HCT116 (cell line): ENCODE measurements around the gene NDC80. TPM values are rescaled to one million over a fixed set of nuclear protein-coding genes. Genes with fewer than 3 reads are reported as not detected.

Experiments
- ATAC-seq: fragments of 200-7000 bp; cut with Tn5 transposase; 2 replicates; pipeline ENCODE4 v1.9.1; 2020; ENCODE audit warnings: mild to moderate bottlenecking, moderate library complexity
- BruUV-seq: library from RNA; stranded (reverse); fragments of 400-500 nt; replicated peaks from 2 replicates; lab custom pipeline; 2021; lab: Mats Ljungman, UMichigan
- CTCF ChIA-PET: fragments of 300-600 bp; sonication (Branson Sonifier 250); formaldehyde crosslinking; loops from one replicate; lab custom pipeline; 2021; ENCODE audit warnings: antibody characterized with exemption; lab: Charles Lee
- POLR2A ChIA-PET: fragments of 300-600, 350-600 bp; sonication (Branson Sonifier 250); formaldehyde crosslinking; loops from one replicate; lab custom pipeline; 2021; ENCODE audit warnings: antibody characterized with exemption; lab: Charles Lee
- RAD21 ChIA-PET, 2 experiments: fragments of 300-600 bp; sonication (Branson Sonifier 250); formaldehyde crosslinking; loops; one replicate each; lab custom pipeline; 2023; ENCODE audit warnings: low total read pairs in 2 of 2; ENCODE audit not compliant: uncharacterized antibody in 2 of 2, unreplicated experiment in 2 of 2, low non-redundant PET in 1 of 2; lab: Charles Lee
- DNase-seq: peaks from one replicate; pipeline ENCODE4 v3.0.0-alpha.2; 2010; ENCODE audit warnings: low read depth, low spot score
- H2AFZ ChIP-seq: fragments of 200-600 bp; shearing (Covaris generic), sonication (generic); 2 replicates; pipeline ENCODE4 v1.6.1; 2017; ENCODE audit warnings: low read depth, mixed run types, mixed read lengths, antibody characterized with exemption, low read length; ENCODE audit not compliant: poor library complexity, severe bottlenecking
- H3K27ac ChIP-seq: 2 replicates; pipeline ENCODE4 v1.5.1; 2012; ENCODE audit warnings: low read depth, low read length
- H3K27me3 ChIP-seq: fragments of 200-600 bp; sonication (generic); 2 replicates; pipeline ENCODE4 v1.6.1; 2016; ENCODE audit warnings: mixed run types, low read length, mixed read lengths; ENCODE audit not compliant: insufficient read depth
- H3K36me3 ChIP-seq, 2 experiments: fragments of 200-500 bp in 1 of 2; fragments of 200-600 bp in 1 of 2; sonication (Bioruptor generic) in 1 of 2; sonication (generic) in 1 of 2; 2 replicates each; pipeline versions ENCODE4 v1.5.1 to v1.6.1; 2014 to 2016; ENCODE audit warnings: low read length in 2 of 2, inconsistent platforms in 1 of 2, mixed read lengths in 1 of 2, mixed run types in 1 of 2; ENCODE audit not compliant: insufficient read depth in 2 of 2, control insufficient read depth in 1 of 2
- H3K4me1 ChIP-seq, 2 experiments: fragments of 200-600 bp in 1 of 2; sonication (generic) in 1 of 2; 2 replicates each; pipeline versions ENCODE4 v1.5.1 to v1.6.1; 2012 to 2017; ENCODE audit warnings: low read length in 2 of 2, inconsistent platforms in 1 of 2, mild to moderate bottlenecking in 1 of 2, mixed read lengths in 1 of 2, mixed run types in 1 of 2, moderate library complexity in 1 of 2; ENCODE audit not compliant: insufficient read depth in 2 of 2, control insufficient read depth in 1 of 2
- H3K4me2 ChIP-seq: fragments of 200-600 bp; sonication (generic); 2 replicates; pipeline ENCODE4 v1.6.1; 2017; ENCODE audit warnings: mixed run types, low read length, mixed read lengths
- H3K4me3 ChIP-seq, 2 experiments: fragments of 200-600 bp in 1 of 2; sonication (generic) in 1 of 2; replicated peaks in 1 of 2; 2 replicates each; pipeline ENCODE4 v1.5.1; 2011 to 2016; ENCODE audit warnings: low read length in 2 of 2, control low read depth in 1 of 2, low read depth in 1 of 2, mild to moderate bottlenecking in 1 of 2, mixed read lengths in 1 of 2, mixed run types in 1 of 2
- H3K79me2 ChIP-seq: fragments of 200-600 bp; sonication (generic); 2 replicates; pipeline ENCODE4 v1.6.1; 2017; ENCODE audit warnings: mild to moderate bottlenecking, mixed run types, low read length, moderate library complexity, mixed read lengths; ENCODE audit not compliant: insufficient read depth
- H3K9ac ChIP-seq: fragments of 200-600 bp; sonication (generic); 2 replicates; pipeline ENCODE4 v1.6.1; 2016; ENCODE audit warnings: low read length, mixed read lengths
- H3K9me2 ChIP-seq: fragments of 200-600 bp; sonication (generic), shearing (Covaris generic); 2 replicates; pipeline ENCODE4 v1.6.1; 2017; ENCODE audit warnings: mixed run types, mild to moderate bottlenecking, moderate library complexity; ENCODE audit not compliant: insufficient read depth
- H3K9me3 ChIP-seq, 2 experiments: fragments of 200-500 bp in 1 of 2; fragments of 200-600 bp in 1 of 2; sonication (Bioruptor generic) in 1 of 2; sonication (generic) in 1 of 2; 2 replicates each; pipeline ENCODE4 v1.6.1; 2014 to 2017; ENCODE audit warnings: low read length in 2 of 2, mixed read lengths in 2 of 2, inconsistent platforms in 1 of 2, low read depth in 1 of 2, mild to moderate bottlenecking in 1 of 2, mixed run types in 1 of 2, moderate library complexity in 1 of 2; ENCODE audit not compliant: control insufficient read depth in 1 of 2, insufficient read depth in 1 of 2
- H4K20me1 ChIP-seq: fragments of 200-600 bp; sonication (generic), shearing (Covaris generic); 2 replicates; pipeline ENCODE4 v1.6.1; 2017; ENCODE audit warnings: mixed run types, mild to moderate bottlenecking, moderate library complexity; ENCODE audit not compliant: insufficient read depth
- CEBPB ChIP-seq: IDR thresholded peaks from 2 replicates; pipeline ENCODE4 v1.6.1; 2012; ENCODE audit warnings: low read depth
- EGR1 ChIP-seq: IDR thresholded peaks from 2 replicates; pipeline ENCODE4 v1.6.1; 2012; ENCODE audit warnings: low read depth
- EZH2 ChIP-seq: fragments of 200-600 bp; sonication (generic); IDR thresholded peaks from 2 replicates; pipeline ENCODE4 v1.6.1; 2017; ENCODE audit warnings: antibody characterized with exemption, mixed run types
- FOSL1 ChIP-seq: IDR thresholded peaks from 2 replicates; pipeline ENCODE4 v1.6.1; 2012; ENCODE audit warnings: low read depth
- JUND ChIP-seq: IDR thresholded peaks from 2 replicates; pipeline ENCODE4 v1.6.1; 2012
- POLR2A ChIP-seq: IDR thresholded peaks from 2 replicates; pipeline ENCODE4 v1.7.0; 2011; ENCODE audit warnings: borderline replicate concordance; ENCODE audit not compliant: insufficient read depth, insufficient read length; ENCODE audit errors: extremely low read depth
- POLR2AphosphoS5 ChIP-seq: IDR thresholded peaks from 2 replicates; pipeline ENCODE4 v1.6.1; 2011; ENCODE audit warnings: mild to moderate bottlenecking, low read depth, low read length, moderate library complexity
- SIN3A ChIP-seq: IDR thresholded peaks from 2 replicates; pipeline ENCODE4 v1.6.1; 2012; ENCODE audit warnings: low read depth
- SP1 ChIP-seq: IDR thresholded peaks from 2 replicates; pipeline ENCODE4 v1.6.1; 2012; ENCODE audit warnings: low read depth
- SRF ChIP-seq: IDR thresholded peaks from 2 replicates; pipeline ENCODE4 v1.6.1; 2012; ENCODE audit warnings: low read depth
- TCF7L2 ChIP-seq: IDR thresholded peaks from 2 replicates; pipeline ENCODE4 v1.7.0; 2011; ENCODE audit warnings: borderline replicate concordance, inconsistent platforms; ENCODE audit not compliant: insufficient read depth, insufficient read length; ENCODE audit errors: extremely low read depth
- ZFX ChIP-seq: fragments of 450-650 bp; IDR thresholded peaks from 2 replicates; pipeline ENCODE4 v1.6.1; 2017
- ZNF274 ChIP-seq: fragments of 200-500 bp; sonication (Bioruptor generic); IDR thresholded peaks from 2 replicates; pipeline ENCODE4 v1.6.1; 2014; ENCODE audit warnings: mild to moderate bottlenecking, low read depth, low read length, inconsistent platforms
- intact Hi-C: fragments of 100-400 bp; cut with micrococcal nuclease; formaldehyde crosslinking; loops from 2 replicates; pipeline ENCODE4 v1.10.0; 2022
- total RNA-seq: library from RNA; stranded (reverse); gene quantifications from one replicate; pipeline ENCODE4 v1.2.1, GENCODE V29; 2021; ENCODE audit not compliant: unreplicated experiment
- TF ChIP-seq, protein P1 (sequence below): IDR thresholded peaks from 2 replicates; pipeline ENCODE4 v1.6.1; 2011; ENCODE audit warnings: mild to moderate bottlenecking, low read length, moderate library complexity; ENCODE audit not compliant: insufficient replicate concordance; ENCODE audit errors: extremely low read depth
- TF ChIP-seq, protein P2 (sequence below): IDR thresholded peaks from 2 replicates; pipeline ENCODE4 v1.6.1; 2012; ENCODE audit warnings: low read depth
- TF ChIP-seq, protein P3 (sequence below): IDR thresholded peaks from 2 replicates; pipeline ENCODE4 v1.6.1; 2012

NDC80 gene
- total RNA-seq, 1 experiment from 2014 or later: 46.0 TPM

DNA sequence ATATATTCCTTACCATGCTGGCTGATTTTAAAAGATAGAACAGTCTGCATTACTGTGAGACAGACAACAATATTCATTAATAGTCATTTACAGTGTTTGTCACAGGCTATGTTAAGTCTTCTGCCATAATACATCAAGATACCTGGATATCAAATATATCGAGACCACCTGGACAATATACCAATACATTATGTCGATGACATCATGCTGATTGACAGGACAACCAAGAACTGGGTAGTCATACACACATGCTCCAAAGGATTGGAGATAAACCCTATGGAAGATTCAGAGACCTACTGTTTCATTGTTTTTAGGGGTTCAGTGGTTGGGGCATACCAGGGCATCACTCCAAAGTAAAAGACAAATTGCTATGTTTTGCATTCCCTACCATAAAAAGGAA lies 57.6 kb downstream of the NDC80 start:
- H3K4me2 ChIP-seq: no peak overlapping the region
- CTCF ChIA-PET: no interaction called here
- H3K79me2 ChIP-seq: no peaks in the 10 kb centered on the region
- no peak overlapping the region for H2AFZ ChIP-seq
- DNase-seq: no peak
- peaks cover 0 to 6% of the 10 kb centered on the region in 2 experiments; a peak in 1 of 4 replicates for H3K4me1 ChIP-seq
- POLR2A ChIA-PET: no interaction called here
- intact Hi-C loops: no loop called here
- no peak overlapping the region for H3K4me3 ChIP-seq
- no peaks in the 10 kb centered on the region for H3K9me2 ChIP-seq
- no peak overlapping the region for H3K9ac ChIP-seq
- TF ChIP-seq FOSL1: no peak
- TF ChIP-seq, all 23 proteins: peak for 0
- no peak for ATAC-seq
- no TSS peak for BruUV-seq
- no peaks in the 10 kb centered on the region for H3K9me3 ChIP-seq
- H3K27ac ChIP-seq: no peak overlapping the region
- no peaks in the 10 kb centered on the region for H3K36me3 ChIP-seq
- RAD21 ChIA-PET: no interaction called here
- H4K20me1 ChIP-seq: no peaks in the 10 kb centered on the region
- no peaks in the 10 kb centered on the region for H3K27me3 ChIP-seq

DNA sequence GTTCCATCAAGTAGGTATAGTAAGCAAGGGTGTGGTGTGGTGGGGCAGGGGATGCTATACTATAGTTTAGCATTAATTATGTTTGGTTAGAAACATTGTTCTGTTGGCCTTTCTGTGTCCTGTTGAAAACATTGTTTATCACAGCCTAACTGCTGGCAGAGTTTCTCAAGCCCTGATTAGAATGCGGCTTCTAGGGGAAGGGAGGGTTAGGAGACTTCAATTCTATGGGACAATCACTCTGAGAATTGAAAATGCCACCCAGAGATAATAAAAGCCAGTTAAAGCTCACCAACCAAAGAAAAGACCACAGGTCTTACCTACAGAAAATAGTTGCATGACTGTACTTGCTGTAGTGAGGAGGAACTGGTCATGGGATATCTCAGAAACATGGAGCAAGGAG lies 64.2 kb downstream of the NDC80 start:
- ChIA-PET POLR2A (no interaction called here), CTCF (no interaction called here), RAD21 (no interaction called here)
- H2AFZ ChIP-seq: no peak overlapping the region
- H3K9ac ChIP-seq: no peak overlapping the region
- intact Hi-C loops: no loop called here
- H3K36me3 ChIP-seq: no peaks in the 10 kb centered on the region
- DNase-seq (no peak), ATAC-seq (no peak)
- TF ChIP-seq TCF7L2: no peak
- no peak for TF ChIP-seq CEBPB
- no peak for TF ChIP-seq POLR2A
- TF ChIP-seq SIN3A: no peak
- TF ChIP-seq, protein P1, sequence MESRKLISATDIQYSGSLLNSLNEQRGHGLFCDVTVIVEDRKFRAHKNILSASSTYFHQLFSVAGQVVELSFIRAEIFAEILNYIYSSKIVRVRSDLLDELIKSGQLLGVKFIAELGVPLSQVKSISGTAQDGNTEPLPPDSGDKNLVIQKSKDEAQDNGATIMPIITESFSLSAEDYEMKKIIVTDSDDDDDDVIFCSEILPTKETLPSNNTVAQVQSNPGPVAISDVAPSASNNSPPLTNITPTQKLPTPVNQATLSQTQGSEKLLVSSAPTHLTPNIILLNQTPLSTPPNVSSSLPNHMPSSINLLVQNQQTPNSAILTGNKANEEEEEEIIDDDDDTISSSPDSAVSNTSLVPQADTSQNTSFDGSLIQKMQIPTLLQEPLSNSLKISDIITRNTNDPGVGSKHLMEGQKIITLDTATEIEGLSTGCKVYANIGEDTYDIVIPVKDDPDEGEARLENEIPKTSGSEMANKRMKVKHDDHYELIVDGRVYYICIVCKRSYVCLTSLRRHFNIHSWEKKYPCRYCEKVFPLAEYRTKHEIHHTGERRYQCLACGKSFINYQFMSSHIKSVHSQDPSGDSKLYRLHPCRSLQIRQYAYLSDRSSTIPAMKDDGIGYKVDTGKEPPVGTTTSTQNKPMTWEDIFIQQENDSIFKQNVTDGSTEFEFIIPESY: no peak
- TF ChIP-seq, protein P2, sequence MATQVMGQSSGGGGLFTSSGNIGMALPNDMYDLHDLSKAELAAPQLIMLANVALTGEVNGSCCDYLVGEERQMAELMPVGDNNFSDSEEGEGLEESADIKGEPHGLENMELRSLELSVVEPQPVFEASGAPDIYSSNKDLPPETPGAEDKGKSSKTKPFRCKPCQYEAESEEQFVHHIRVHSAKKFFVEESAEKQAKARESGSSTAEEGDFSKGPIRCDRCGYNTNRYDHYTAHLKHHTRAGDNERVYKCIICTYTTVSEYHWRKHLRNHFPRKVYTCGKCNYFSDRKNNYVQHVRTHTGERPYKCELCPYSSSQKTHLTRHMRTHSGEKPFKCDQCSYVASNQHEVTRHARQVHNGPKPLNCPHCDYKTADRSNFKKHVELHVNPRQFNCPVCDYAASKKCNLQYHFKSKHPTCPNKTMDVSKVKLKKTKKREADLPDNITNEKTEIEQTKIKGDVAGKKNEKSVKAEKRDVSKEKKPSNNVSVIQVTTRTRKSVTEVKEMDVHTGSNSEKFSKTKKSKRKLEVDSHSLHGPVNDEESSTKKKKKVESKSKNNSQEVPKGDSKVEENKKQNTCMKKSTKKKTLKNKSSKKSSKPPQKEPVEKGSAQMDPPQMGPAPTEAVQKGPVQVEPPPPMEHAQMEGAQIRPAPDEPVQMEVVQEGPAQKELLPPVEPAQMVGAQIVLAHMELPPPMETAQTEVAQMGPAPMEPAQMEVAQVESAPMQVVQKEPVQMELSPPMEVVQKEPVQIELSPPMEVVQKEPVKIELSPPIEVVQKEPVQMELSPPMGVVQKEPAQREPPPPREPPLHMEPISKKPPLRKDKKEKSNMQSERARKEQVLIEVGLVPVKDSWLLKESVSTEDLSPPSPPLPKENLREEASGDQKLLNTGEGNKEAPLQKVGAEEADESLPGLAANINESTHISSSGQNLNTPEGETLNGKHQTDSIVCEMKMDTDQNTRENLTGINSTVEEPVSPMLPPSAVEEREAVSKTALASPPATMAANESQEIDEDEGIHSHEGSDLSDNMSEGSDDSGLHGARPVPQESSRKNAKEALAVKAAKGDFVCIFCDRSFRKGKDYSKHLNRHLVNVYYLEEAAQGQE: no peak
- no peak for TF ChIP-seq SRF
- no peak for TF ChIP-seq SP1
- TF ChIP-seq EGR1: no peak
- no peak for TF ChIP-seq POLR2AphosphoS5
- TF ChIP-seq, protein P3, sequence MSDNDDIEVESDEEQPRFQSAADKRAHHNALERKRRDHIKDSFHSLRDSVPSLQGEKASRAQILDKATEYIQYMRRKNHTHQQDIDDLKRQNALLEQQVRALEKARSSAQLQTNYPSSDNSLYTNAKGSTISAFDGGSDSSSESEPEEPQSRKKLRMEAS: no peak
- no peak for TF ChIP-seq ZNF274
- TF ChIP-seq ZFX: no peak
- no peak for TF ChIP-seq FOSL1
- TF ChIP-seq JUND: no peak
- no peak for TF ChIP-seq EZH2
- H3K4me1 ChIP-seq: no peaks in the 10 kb centered on the region
- H3K9me2 ChIP-seq: no peaks in the 10 kb centered on the region
- H3K79me2 ChIP-seq: no peaks in the 10 kb centered on the region
- H3K9me3 ChIP-seq: no peaks in the 10 kb centered on the region
- H3K4me3 ChIP-seq: no peak overlapping the region
- H3K4me2 ChIP-seq: no peak overlapping the region
- no peak overlapping the region for H3K27ac ChIP-seq
- no peaks in the 10 kb centered on the region for H4K20me1 ChIP-seq
- BruUV-seq: no TSS peak
- H3K27me3 ChIP-seq: no peaks in the 10 kb centered on the region
